GM21515 (cell line): ENCODE results near the gene ECE2.

Experiments used
- ATAC-seq: cut with Tn5 transposase; IDR thresholded peaks from one replicate; pipeline ENCODE4 v1.9.1; 2021; ENCODE audit not compliant: unreplicated experiment

The ECE2 gene

DNA sequence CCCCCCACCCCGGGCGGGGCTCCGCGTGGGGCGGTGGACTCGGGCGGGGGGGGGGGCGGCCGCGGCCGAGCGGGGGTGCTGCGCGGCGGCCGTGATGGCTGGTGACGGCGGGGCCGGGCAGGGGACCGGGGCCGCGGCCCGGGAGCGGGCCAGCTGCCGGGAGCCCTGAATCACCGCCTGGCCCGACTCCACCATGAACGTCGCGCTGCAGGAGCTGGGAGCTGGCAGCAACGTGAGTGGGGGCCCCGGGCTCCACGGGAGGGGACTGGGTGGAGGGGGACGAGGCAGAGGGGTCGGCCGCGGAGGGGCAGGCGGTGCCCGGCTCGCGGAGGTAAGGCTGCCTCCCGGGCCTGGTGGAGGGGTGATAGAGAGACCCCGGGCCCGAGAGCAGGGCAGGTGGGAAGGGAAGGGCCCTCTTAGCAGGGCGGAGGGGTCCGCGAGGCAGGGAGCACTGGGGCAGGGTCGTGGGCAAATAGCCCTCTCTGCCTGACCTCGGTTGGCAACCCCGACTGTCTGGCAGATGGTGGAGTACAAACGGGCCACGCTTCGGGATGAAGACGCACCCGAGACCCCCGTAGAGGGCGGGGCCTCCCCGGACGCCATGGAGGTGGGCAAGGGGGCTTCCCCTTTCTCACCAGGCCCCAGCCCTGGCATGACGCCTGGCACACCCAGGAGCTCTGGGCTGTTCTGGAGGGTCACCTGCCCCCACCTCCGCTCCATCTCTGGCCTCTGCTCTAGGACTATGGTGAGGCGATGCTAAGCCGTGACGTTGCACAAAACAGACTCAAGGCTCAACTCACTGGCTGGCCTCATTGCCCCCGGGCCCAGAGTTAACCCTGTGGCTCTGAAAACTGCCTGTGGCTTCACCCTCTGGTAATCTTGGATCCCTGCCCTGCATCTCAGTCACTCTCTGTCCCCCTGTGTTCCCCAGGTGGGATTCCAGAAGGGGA lies at the start of gene ECE2:
Gene ECE2, plus strand, starts transcription at position 62 of the 950 bp plus-strand sequence. Its CDS starts 132 bp downstream, at position 194.
- no peak for ATAC-seq

GRCh38 chr3:184227481-184227935 lies 48.3 kb upstream of the ECE2 start:
- peak; percentile 58 for ATAC-seq

DNA sequence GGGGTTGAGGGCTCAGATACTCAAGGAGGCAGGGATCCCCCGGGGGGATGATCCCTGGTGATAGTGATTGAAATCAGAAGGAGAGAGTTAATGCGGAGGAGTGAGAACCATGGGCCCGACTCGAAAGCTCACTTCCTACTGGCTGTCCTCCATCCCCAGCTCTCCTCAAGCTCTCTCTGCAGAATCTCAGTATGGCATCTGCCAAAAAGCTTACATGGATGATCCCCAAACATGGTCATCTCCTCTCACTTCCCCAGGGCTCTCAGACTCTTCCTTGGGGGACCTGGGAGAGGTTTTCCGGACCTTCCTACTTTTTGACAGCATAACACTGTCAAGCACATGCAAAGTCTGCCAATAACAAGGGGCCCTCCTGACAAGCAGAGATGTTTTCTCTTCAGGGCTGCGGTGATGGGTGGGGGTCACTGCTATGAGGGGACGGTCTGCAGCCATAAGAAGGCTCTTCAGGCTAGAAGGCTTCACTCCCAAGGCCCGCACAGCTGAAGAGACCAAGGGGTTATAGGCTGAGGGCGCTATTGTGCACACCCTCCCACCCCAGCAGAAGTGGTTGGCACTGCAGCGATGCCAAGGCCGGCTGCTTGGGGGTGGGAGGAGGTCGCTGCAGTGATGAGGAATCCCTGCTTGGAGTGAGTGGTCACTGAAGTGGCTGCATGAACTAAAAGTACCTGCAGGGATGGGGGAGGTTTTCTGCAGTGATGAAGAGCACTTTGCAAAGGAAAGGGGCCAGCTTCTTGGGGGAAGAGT lies 47.3 kb upstream of the ECE2 start:
- no peak for ATAC-seq

DNA sequence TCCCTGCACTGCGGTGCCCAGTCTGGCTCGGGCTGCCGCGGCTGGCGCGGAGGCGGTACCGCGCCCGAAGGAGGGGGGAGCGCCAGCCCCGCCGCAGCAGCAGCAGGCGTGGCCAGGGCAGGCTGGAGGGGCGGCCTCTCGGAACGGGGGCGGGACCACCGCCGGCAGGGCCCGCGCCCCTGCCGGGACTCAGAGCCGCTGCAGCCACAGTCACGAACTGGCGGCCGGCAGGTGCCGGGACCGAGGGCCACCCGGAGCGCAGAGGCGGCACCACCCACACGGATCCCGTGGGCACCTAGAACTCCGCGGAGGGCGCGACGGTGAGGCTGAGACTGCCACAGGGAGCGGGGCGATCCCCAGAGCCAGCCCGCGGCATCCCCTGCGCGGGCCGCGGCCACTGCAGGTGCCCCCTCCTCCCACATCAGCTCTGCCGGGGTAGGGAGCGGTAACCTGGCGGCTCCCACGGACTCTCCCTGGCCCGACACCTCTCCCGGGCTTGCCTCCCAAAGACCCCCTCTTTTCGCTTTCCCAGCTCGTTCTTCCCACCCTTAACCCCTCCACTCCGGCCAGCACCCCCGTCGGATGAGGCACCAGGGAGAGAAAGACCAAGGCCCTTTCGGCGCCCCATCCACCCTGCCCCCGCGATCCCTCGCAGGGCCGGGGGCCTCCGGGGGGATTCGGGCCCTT lies 46.3 kb upstream of the ECE2 start, which contains the start of gene VWA5B2:
Gene VWA5B2, plus strand, starts transcription at position 192 of the 687 bp plus-strand sequence. CDS start 944 bp downstream, outside the sequence.
- peak; percentile 72 for ATAC-seq

DNA sequence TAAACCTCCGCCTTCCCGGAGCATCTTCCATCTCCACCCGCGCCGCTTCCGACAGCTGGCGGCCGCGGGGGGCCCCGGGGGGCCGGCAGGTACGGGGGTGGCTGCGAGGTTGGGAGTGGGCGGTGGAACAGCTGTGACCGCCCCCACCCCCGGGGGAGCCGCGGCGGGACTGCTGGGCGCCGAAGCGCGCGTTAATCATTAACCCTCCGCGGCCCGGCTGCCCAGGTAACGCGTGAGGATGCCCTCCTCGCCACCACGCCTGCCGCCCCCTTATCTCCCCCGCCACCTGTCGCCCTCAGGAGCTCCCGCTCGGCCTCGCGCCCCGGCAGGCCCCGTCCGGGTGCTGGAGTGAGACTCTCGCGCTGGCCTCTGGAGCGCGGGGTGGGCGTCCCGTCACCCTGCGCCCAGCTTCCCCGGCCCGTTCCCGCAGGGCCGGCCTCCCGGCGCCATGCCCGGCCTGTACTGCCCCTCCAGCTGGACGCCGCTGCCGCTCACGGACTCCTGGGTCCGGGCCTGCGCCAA lies 45.7 kb upstream of the ECE2 start:
- ATAC-seq: no peak

DNA sequence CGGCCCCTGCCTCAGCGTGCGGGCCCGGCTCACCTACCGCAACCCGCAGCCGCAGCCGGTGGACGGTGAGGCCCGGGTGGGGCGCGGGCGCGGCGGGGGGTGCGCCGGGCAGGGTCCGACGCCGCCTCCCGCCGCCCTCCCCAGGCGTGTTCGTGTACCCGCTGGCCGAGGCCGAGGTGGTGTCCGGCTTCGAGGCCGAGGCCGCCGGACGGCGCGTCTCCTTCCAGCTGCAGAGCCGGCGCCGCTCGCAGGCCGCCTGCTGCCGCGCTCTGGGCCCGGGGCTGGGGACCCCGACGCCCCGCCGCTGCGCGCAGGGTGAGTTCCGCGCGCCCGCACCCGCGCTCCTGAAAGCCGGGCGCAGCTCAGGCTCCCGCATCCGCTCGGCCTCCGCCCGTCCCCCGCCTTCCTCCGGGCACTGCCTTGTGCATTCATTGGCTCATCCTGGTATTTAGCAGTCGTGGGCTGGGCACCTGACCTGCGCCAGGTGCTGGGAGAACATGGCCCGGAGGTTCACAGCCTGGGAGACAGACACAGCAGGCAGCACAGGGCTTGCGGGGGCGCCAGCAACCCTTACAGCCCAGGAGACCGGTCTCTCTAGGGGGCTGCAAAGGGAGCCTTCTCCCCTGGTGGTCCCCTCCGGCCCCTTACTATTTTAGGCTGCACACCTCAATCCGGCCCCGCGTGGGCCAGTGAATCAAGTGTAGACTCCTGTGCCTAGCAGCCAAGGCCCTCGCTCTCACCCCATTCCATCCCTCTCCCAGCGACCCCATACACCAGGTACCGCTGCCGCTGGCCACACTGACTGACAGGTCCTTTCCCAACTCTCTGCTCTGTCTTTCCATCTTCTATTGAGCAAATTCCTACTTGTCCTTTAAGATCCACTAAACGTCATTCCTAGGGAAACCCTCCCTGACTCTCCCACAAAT lies 45.0 kb upstream of the ECE2 start:
- ATAC-seq: no peak

- ATAC-seq: no peak
Measured at GRCh38 chr3:184231671-184232070, 44.2 kb upstream of the ECE2 start.

DNA sequence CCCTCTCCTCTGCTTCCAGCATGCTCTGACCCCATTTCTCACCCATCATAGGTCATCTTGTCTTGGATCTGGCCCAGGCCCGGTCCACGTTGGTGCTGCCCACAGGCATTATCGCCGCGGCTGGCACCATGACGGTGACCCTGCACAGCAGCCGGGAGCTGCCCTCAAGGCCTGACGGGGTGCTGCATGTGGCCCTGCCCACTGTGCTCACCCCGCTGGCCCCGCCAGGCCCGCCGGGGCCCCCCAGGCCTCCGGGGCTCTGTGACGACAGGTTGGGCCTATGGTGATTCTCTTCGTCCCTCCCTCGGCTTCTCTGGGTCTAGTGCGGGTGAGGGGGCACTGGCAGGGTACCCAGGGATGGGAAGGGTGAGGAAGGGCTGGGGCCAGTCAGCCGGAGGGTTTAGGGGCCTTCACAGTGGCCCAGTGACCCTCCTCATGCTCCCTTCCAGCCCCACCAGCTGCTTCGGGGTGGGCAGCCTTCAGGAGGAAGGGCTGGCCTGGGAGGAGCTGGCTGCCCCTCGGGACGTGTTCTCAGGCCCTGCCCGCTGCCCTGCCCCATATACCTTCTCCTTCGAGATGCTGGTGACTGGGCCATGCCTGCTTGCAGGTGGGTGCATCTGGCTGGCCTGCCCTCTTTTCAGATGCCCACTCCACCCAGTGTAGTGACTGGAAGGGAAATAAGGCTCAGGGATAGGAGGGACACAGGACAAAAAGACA lies 42.5 kb upstream of the ECE2 start:
- ATAC-seq: no peak

DNA sequence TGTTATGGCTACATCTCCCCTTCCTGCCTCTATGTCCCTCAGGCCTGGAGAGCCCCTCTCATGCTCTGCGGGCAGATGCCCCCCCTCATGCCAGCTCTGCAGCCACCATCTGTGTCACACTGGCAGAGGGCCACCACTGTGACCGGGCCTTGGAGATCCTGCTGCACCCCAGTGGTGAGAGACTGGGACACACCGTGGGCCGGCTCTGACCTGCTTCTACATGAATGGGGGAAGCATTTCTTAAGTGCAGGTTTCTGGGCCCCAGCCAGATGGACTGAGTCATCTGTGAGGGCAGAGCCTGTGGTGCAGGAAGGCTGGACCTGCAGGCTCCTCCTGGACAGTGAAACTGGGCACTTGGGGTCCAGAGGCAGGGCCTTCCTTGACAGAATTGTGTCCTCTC lies 41.6 kb upstream of the ECE2 start:
- ATAC-seq: no peak

- no peak for ATAC-seq
Measured at GRCh38 chr3:184234671-184235380, 41.0 kb upstream of the ECE2 start.

- ATAC-seq: no peak
Measured at GRCh38 chr3:184235381-184236032, 40.3 kb upstream of the ECE2 start.

DNA sequence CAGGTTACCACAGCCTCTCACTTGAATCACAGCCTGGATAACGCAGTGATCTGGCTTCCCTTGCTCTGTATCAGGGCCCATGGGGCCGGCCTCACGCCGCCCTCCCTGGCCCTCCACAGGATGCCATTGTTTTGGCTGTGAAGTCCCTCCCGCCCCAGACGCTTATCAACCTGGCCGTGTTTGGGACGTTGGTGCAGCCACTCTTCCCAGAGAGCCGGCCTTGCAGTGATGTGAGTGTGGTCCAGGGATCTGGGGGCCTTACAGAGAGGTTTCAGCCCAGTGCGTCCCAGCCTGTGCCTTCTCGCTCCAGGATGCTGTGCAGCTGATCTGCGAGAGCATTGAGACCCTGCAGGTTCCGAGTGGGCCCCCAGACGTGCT lies 39.8 kb upstream of the ECE2 start:
- ATAC-seq: no peak

GRCh38 chr3:184236636-184237035 lies 39.2 kb upstream of the ECE2 start:
- ATAC-seq: no peak

- no peak for ATAC-seq
Measured at GRCh38 chr3:184237211-184237610, 38.6 kb upstream of the ECE2 start.

DNA sequence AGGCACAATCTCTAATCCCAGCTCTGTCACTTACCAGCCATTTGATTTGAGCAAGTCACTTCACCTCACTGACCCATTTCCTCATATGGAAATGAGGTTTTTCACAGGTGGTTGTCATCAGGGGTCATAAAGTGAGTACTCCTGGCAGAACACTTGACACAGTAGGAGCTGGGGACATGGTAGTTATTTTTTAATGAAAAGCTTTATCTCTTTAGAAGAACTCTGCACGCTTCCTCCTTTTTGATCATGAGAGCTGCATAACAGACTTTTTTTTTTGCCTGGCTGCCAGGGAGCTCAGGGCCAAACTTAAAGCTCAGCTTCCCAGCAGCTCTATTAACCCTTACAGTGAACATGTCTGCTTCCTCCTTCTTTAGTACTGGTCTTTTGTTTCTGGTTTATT lies 38.0 kb upstream of the ECE2 start:
- no peak for ATAC-seq

DNA sequence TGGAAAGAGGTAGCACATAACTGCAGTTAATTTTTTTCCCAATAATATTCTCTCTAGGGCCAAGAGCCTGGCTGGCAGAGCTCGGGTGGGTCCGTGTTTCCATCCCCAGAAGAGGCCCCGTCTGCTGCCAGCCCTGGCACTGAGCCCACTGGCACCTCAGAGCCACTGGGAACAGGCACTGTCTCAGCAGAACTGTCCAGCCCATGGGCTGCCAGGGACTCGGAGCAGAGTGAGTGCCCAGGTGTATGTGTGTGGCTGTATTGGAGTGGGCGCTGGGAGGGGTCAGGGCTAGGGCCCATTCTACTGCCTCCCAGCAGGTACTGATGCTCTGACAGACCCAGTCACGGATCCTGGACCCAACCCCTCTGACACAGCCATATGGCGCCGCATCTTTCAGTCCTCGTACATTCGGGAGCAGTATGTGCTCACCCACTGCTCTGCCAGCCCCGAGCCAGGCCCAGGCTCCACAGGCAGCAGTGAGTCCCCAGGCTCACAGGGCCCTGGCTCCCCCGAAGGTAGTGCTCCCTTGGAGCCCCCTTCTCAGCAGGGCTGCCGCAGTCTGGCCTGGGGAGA lies 37.5 kb upstream of the ECE2 start:
- no peak for ATAC-seq

GRCh38 chr3:184239221-184239620 lies 36.6 kb upstream of the ECE2 start:
- no peak for ATAC-seq

DNA sequence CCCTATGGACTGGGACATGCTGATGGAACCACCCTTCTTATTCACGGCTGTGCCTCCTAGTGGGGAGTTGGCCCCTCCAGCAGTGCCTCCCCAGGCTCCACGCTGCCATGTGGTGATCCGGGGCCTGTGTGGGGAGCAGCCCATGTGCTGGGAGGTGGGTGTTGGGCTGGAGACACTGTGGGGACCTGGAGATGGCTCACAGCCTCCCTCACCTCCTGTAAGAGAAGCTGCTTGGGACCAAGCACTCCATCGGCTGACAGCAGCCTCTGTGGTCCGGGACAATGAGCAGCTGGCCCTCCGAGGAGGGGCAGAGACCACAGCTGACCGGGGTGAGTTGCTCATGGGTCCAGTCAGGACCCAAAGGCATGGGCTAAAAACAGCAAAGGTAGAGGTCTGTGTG lies 36.1 kb upstream of the ECE2 start:
- ATAC-seq: no peak
